Gastroesophageal sphincter (tissue), 4 donors: ENCODE data around the gene RHBG. TPM values are rescaled to one million over a fixed set of nuclear protein-coding genes. Genes with fewer than 3 reads are reported as not detected.

Experiments
- ATAC-seq: fragments of 150-250 bp; one replicate; pipeline ENCODE4 v1.9.1; 2016; ENCODE audit warnings: mild to moderate bottlenecking, moderate library complexity
- H3K27ac ChIP-seq, 4 donors: fragments of 200-600 bp; sonication (generic) in 3 of 4; 1 replicate in 3 of 4; 2 replicates in 1 of 4; pipeline ENCODE4 v1.5.1; 2016 to 2019
- H3K27me3 ChIP-seq: fragments of 200-600 bp; sonication (generic); one replicate; pipeline ENCODE4 v1.5.1; 2019
- H3K36me3 ChIP-seq, 2 donors: fragments of 200-600 bp; sonication (generic); one replicate each; pipeline ENCODE4 v1.5.1; 2019; ENCODE audit warnings: control low read depth in 1 of 2
- H3K4me1 ChIP-seq, 3 donors: fragments of 200-600 bp; sonication (generic); 1 replicate in 2 of 3; 2 replicates in 1 of 3; pipeline ENCODE4 v1.5.1; 2016 to 2019; ENCODE audit warnings: control low read depth in 2 of 3
- H3K4me3 ChIP-seq, 2 donors: fragments of 200-600 bp; sonication (generic); one replicate each; pipeline ENCODE4 v1.5.1; 2019; ENCODE audit warnings: mild to moderate bottlenecking in 1 of 2, moderate library complexity in 1 of 2
- H3K9me3 ChIP-seq, 3 donors: fragments of 200-600 bp; sonication (generic); one replicate each; pipeline ENCODE4 v1.5.1; 2017 to 2019; ENCODE audit warnings: control low read depth in 2 of 3
- CTCF ChIP-seq, 4 experiments: fragments of 200-600 bp in 2 of 4; fragments of 450-650 bp in 2 of 4; sonication (generic) in 1 of 4; IDR thresholded peaks; one replicate each; pipeline ENCODE4 v1.5.1; 2017 to 2019; ENCODE audit warnings: antibody characterized with exemption in 4 of 4, mild to moderate bottlenecking in 2 of 4, moderate library complexity in 2 of 4
- EP300 ChIP-seq: sonication (generic); formaldehyde crosslinking; IDR thresholded peaks from one replicate; pipeline ENCODE4 v1.6.1; 2017; ENCODE audit warnings: antibody characterized with exemption, mild to moderate bottlenecking
- POLR2A ChIP-seq, 2 donors: fragments of 450-650 bp; IDR thresholded peaks; one replicate each; pipeline ENCODE4 v1.6.1; 2017; ENCODE audit warnings: antibody characterized with exemption in 2 of 2, mild to moderate bottlenecking in 2 of 2, moderate library complexity in 1 of 2
- POLR2AphosphoS5 ChIP-seq: sonication (generic); formaldehyde crosslinking; IDR thresholded peaks from one replicate; pipeline ENCODE4 v1.6.1; 2017; ENCODE audit warnings: antibody characterized with exemption
- WGBS, 2 donors: methylation state at CpG; one replicate each; pipeline ENCODE4 v1.1.5; 2018; ENCODE audit warnings: low coverage in 1 of 2; 5-methylcytosine and 5-hydroxymethylcytosine counted together
- total RNA-seq, 4 donors: library from RNA; depleted of rRNA; stranded (reverse); fragments of >200 nt; gene quantifications; one replicate each; pipeline ENCODE4 v1.1.0, GENCODE V29; 2016

RHBG gene
- total RNA-seq, 4 donors from 2014 or later, result not detected

GRCh38 chr1:156386949-156387869 is 18.2 kb downstream of the RHBG start:
- H3K4me1 ChIP-seq, result peaks cover 0 to 10% (median 0%) of the 10 kb centered on the region in 3 donors
- no peak overlapping the region for H3K4me3 ChIP-seq
- TF ChIP-seq POLR2AphosphoS5 (no peak), POLR2A (IDR thresholded peaks at IDR 0.05) (no peak), EP300 (no peak), CTCF (IDR thresholded peaks at IDR 0.05) (no peak)
- no peaks in the 10 kb centered on the region for H3K9me3 ChIP-seq
- peaks cover 61% of the 10 kb centered on the region for H3K27me3 ChIP-seq
- no peak overlapping the region for H3K27ac ChIP-seq
- no peak for ATAC-seq
- 88 to 100% methylated on average over 3 of the region's 8 CpGs for WGBS, 2 donors
- no peaks in the 10 kb centered on the region for H3K36me3 ChIP-seq

- TF ChIP-seq EP300 (no peak), POLR2AphosphoS5 (no peak)
- no peaks in the 10 kb centered on the region for H3K9me3 ChIP-seq
- WGBS, 2 donors, result no CpG with 5 or more reads among the region's 15 CpGs
- peak overlapping the region in 1 of 2 donors; percentile 28 for H3K4me3 ChIP-seq
- no peak overlapping the region for H3K27ac ChIP-seq
- ATAC-seq, result no peak
- peaks cover 0 to 10% (median 0%) of the 10 kb centered on the region in 3 donors for H3K4me1 ChIP-seq
- H3K27me3 ChIP-seq, result peaks cover 67% of the 10 kb centered on the region
- H3K36me3 ChIP-seq, result no peaks in the 10 kb centered on the region
Measured at GRCh38 chr1:156387870-156388173, 18.8 kb downstream of the RHBG start.

- Histone ChIP-seq H3K27ac (no peak overlapping the region), H3K4me1 (peaks cover 0 to 10% (median 0%) of the 10 kb centered on the region in 3 donors), H3K36me3 (no peaks in the 10 kb centered on the region), H3K27me3 (peaks cover 71% of the 10 kb centered on the region), H3K9me3 (no peaks in the 10 kb centered on the region), H3K4me3 (peak overlapping the region in 1 of 2 donors; percentile 28)
- no peak for ATAC-seq
- 35 to 42% methylated on average over 4 to 6 of the region's 73 CpGs for WGBS, 2 donors
- TF ChIP-seq CTCF (IDR thresholded peaks at IDR 0.05) (no peak), POLR2AphosphoS5 (no peak), EP300 (no peak), POLR2A (IDR thresholded peaks at IDR 0.05) (no peak)
Measured at GRCh38 chr1:156388174-156389137, 19.4 kb downstream of the RHBG start.

- peaks cover 0 to 10% (median 0%) of the 10 kb centered on the region in 3 donors for H3K4me1 ChIP-seq
- no peaks in the 10 kb centered on the region for H3K9me3 ChIP-seq
- no peak overlapping the region for H3K4me3 ChIP-seq
- H3K27me3 ChIP-seq, result peaks cover 71% of the 10 kb centered on the region
- no peak overlapping the region for H3K27ac ChIP-seq
- TF ChIP-seq CTCF (IDR thresholded peaks at IDR 0.05), result no peak
- no peak for TF ChIP-seq EP300
- 95% methylated on average over 4 of the region's 8 CpGs; no CpG with 5 or more reads in 1 of the 2 donors for WGBS, 2 donors
- ATAC-seq, result no peak
- no peaks in the 10 kb centered on the region for H3K36me3 ChIP-seq
Measured at GRCh38 chr1:156389311-156389710, 20.3 kb downstream of the RHBG start.
